ENCODE data around the gene NDFIP2.

NDFIP2 gene

GRCh38 chr13:79492918-79493594 lies 12.1 kb downstream of the NDFIP2 start:
- Histone ChIP-seq H3K4me2 (ENCODE audit: low read depth, low read length, poor library complexity, severe bottlenecking) (no peak overlapping the region), H3K9ac (ENCODE audit: low read length) (no peak overlapping the region), H2AFZ (ENCODE audit: low read depth, low read length, severe bottlenecking) (no peak overlapping the region), H3K27ac (ENCODE audit: low read depth, low read length) (no peak overlapping the region), H3K36me3 (ENCODE audit: low read length) (no peaks in the 10 kb centered on the region), H3K4me3 (ENCODE audit: insufficient read depth, low read length, poor library complexity, severe bottlenecking) (no peak overlapping the region), H3K27me3 (ENCODE audit: low read length) (no peaks in the 10 kb centered on the region), H3K79me2 (ENCODE audit: insufficient read depth, low read length) (peaks cover 7% of the 10 kb centered on the region), H3F3A (ENCODE audit: insufficient read depth) (no peaks in the 10 kb centered on the region), H3K9me3 (ENCODE audit: insufficient read depth, low read length) (no peaks in the 10 kb centered on the region), H3K9me2 (replicated peaks; ENCODE audit: insufficient read depth, low read length) (no peaks in the 10 kb centered on the region), H4K20me1 (ENCODE audit: low read depth, low read length) (peaks cover 26% of the 10 kb centered on the region; the same call in 1 of the 2 replicates)
- TF ChIP-seq EZH2phosphoT487 (conservative IDR thresholded peaks at IDR 0.05; ENCODE audit: low read length) (no peak), CTCF (IDR thresholded peaks at IDR 0.05; ENCODE audit: insufficient read depth, low read length, poor library complexity, severe bottlenecking) (no peak)

- Histone ChIP-seq H3K4me2 (ENCODE audit: low read depth, low read length, poor library complexity, severe bottlenecking) (no peak overlapping the region), H3K27ac (ENCODE audit: low read depth, low read length) (no peak overlapping the region), H2AFZ (ENCODE audit: low read depth, low read length, severe bottlenecking) (no peak overlapping the region), H3K9me2 (replicated peaks; ENCODE audit: insufficient read depth, low read length) (no peaks in the 10 kb centered on the region), H4K20me1 (ENCODE audit: low read depth, low read length) (peaks cover 26% of the 10 kb centered on the region; the same call in 1 of the 2 replicates), H3K36me3 (ENCODE audit: low read length) (no peaks in the 10 kb centered on the region), H3K9me3 (ENCODE audit: insufficient read depth, low read length) (no peaks in the 10 kb centered on the region), H3K79me2 (ENCODE audit: insufficient read depth, low read length) (peaks cover 6% of the 10 kb centered on the region), H3K9ac (ENCODE audit: low read length) (no peak overlapping the region), H3K4me3 (ENCODE audit: insufficient read depth, low read length, poor library complexity, severe bottlenecking) (no peak overlapping the region), H3K27me3 (ENCODE audit: low read length) (no peaks in the 10 kb centered on the region), H3F3A (ENCODE audit: insufficient read depth) (no peaks in the 10 kb centered on the region)
- TF ChIP-seq CTCF (IDR thresholded peaks at IDR 0.05; ENCODE audit: insufficient read depth, low read length, poor library complexity, severe bottlenecking) = no peak
- TF ChIP-seq EZH2phosphoT487 (conservative IDR thresholded peaks at IDR 0.05; ENCODE audit: low read length) = no peak
These were observed 15.2 kb downstream of the NDFIP2 start for GRCh38 chr13:79496188-79496587.

- no peak overlapping the region for H3K4me2 ChIP-seq (ENCODE audit: low read depth, low read length, poor library complexity, severe bottlenecking)
- TF ChIP-seq EZH2phosphoT487 (conservative IDR thresholded peaks at IDR 0.05; ENCODE audit: low read length) (no peak), CTCF (IDR thresholded peaks at IDR 0.05; ENCODE audit: insufficient read depth, low read length, poor library complexity, severe bottlenecking) (no peak)
- no peak overlapping the region for H3K27ac ChIP-seq (ENCODE audit: low read depth, low read length)
- H4K20me1 ChIP-seq (ENCODE audit: low read depth, low read length) = peaks cover 26% of the 10 kb centered on the region; the same call in 1 of the 2 replicates
- no peaks in the 10 kb centered on the region for H3K36me3 ChIP-seq (ENCODE audit: low read length)
- no peak overlapping the region for H2AFZ ChIP-seq (ENCODE audit: low read depth, low read length, severe bottlenecking)
- peaks cover 6% of the 10 kb centered on the region for H3K79me2 ChIP-seq (ENCODE audit: insufficient read depth, low read length)
- H3K9me2 ChIP-seq (replicated peaks; ENCODE audit: insufficient read depth, low read length) = no peaks in the 10 kb centered on the region
- no peak overlapping the region for H3K9ac ChIP-seq (ENCODE audit: low read length)
- no peaks in the 10 kb centered on the region for H3K27me3 ChIP-seq (ENCODE audit: low read length)
- H3F3A ChIP-seq (ENCODE audit: insufficient read depth) = no peaks in the 10 kb centered on the region
- H3K9me3 ChIP-seq (ENCODE audit: insufficient read depth, low read length) = no peaks in the 10 kb centered on the region
- no peak overlapping the region for H3K4me3 ChIP-seq (ENCODE audit: insufficient read depth, low read length, poor library complexity, severe bottlenecking)
These were observed 16.1 kb downstream of the NDFIP2 start for GRCh38 chr13:79497064-79497463.
